Bronchial epithelial cell (primary cell): ENCODE data around the gene HEATR5B. TPM values are rescaled to one million over a fixed set of nuclear protein-coding genes. Genes with fewer than 3 reads are reported as not detected.

Experiments used
- DNase-seq: peaks from one replicate; pipeline ENCODE4 v3.0.0-alpha.2; 2010; ENCODE audit warnings: low read depth
- FAIRE-seq: peaks from 2 replicates; lab custom pipeline; 2011; peaks lifted over from hg19 to GRCh38; lab: Jason Lieb, UNC
- H3K27me3 ChIP-seq: 2 replicates; pipeline ENCODE4 v1.5.1; 2011; ENCODE audit warnings: low read length; ENCODE audit not compliant: control insufficient read depth, insufficient read depth
- H3K36me3 ChIP-seq: 2 replicates; pipeline ENCODE4 v1.5.1; 2011; ENCODE audit warnings: low read length; ENCODE audit not compliant: control insufficient read depth, insufficient read depth
- H3K4me3 ChIP-seq: 2 replicates; pipeline ENCODE4 v1.5.1; 2011; ENCODE audit warnings: mild to moderate bottlenecking, low read depth, low read length, control low read depth
- CTCF ChIP-seq: IDR thresholded peaks from 2 replicates; pipeline ENCODE4 v1.5.1; 2011; ENCODE audit warnings: mild to moderate bottlenecking, moderate library complexity, low read length, control low read depth, inconsistent platforms; ENCODE audit not compliant: insufficient read depth, severe bottlenecking
- total RNA-seq: library from RNA; depleted of rRNA; stranded (reverse); fragments of >200 nt; gene quantifications from 2 replicates; pipeline ENCODE4 v1.2.1, GENCODE V29; 2014

Gene HEATR5B
- total RNA-seq, 1 donor from 2014 or later = 23.4 TPM

GRCh38 chr2:37061776-37062175 is 22.4 kb downstream of the HEATR5B start:
- no peak for DNase-seq

GRCh38 chr2:37061013-37061711 is 23.0 kb downstream of the HEATR5B start:
- FAIRE-seq (no peak), DNase-seq (no peak)
- Histone ChIP-seq H3K27me3 (no peaks in the 10 kb centered on the region), H3K4me3 (no peak overlapping the region), H3K36me3 (peaks cover 11% of the 10 kb centered on the region)
- TF ChIP-seq CTCF = no peak

More at GRCh38 chr2:37061776-37062175, 22.4 kb downstream of the HEATR5B start:
- TF ChIP-seq CTCF = no peak
- Histone ChIP-seq H3K36me3 (peaks cover 11% of the 10 kb centered on the region), H3K27me3 (no peaks in the 10 kb centered on the region), H3K4me3 (no peak overlapping the region)
- no peak for FAIRE-seq

GRCh38 chr2:37060446-37060845 is 23.7 kb downstream of the HEATR5B start:
- Histone ChIP-seq H3K36me3 (peaks cover 6% of the 10 kb centered on the region), H3K27me3 (no peaks in the 10 kb centered on the region), H3K4me3 (no peak overlapping the region)
- no peak for FAIRE-seq
- DNase-seq = no peak
- TF ChIP-seq CTCF = no peak

GRCh38 chr2:37059841-37060240 is 24.3 kb downstream of the HEATR5B start:
- DNase-seq = no peak
- H3K36me3 ChIP-seq = peaks cover 6% of the 10 kb centered on the region
- no peak for FAIRE-seq

GRCh38 chr2:37052600-37053332 is 31.4 kb downstream of the HEATR5B start:
- no peak for TF ChIP-seq CTCF
- Histone ChIP-seq H3K27me3 (no peaks in the 10 kb centered on the region), H3K4me3 (no peak overlapping the region), H3K36me3 (no peaks in the 10 kb centered on the region)
- DNase-seq = peak; percentile 73
- FAIRE-seq = no peak

More at GRCh38 chr2:37059841-37060240, 24.3 kb downstream of the HEATR5B start:
- no peak for TF ChIP-seq CTCF
- Histone ChIP-seq H3K4me3 (no peak overlapping the region), H3K27me3 (no peaks in the 10 kb centered on the region)
